Muscle of leg (tissue), 11 donors: ENCODE results near the gene CYP1B1. TPM values are rescaled to one million over a fixed set of nuclear protein-coding genes. Genes with fewer than 3 reads are reported as not detected.

Experiments
- DNase-seq: peaks from one replicate; pipeline ENCODE4 v3.0.0; 2013
- H3K27ac ChIP-seq: one replicate; pipeline ENCODE4 v1.5.1; 2013; ENCODE audit warnings: mild to moderate bottlenecking, low read length, control low read depth
- H3K27me3 ChIP-seq: one replicate; pipeline ENCODE4 v1.6.1; 2013; ENCODE audit warnings: low read length; ENCODE audit not compliant: control insufficient read depth, insufficient read depth
- H3K36me3 ChIP-seq: one replicate; pipeline ENCODE4 v1.6.1; 2013; ENCODE audit warnings: low read length; ENCODE audit not compliant: control insufficient read depth, insufficient read depth
- H3K4me1 ChIP-seq: one replicate; pipeline ENCODE4 v1.6.1; 2013; ENCODE audit warnings: low read length; ENCODE audit not compliant: control insufficient read depth, insufficient read depth
- H3K4me3 ChIP-seq: one replicate; pipeline ENCODE4 v1.5.1; 2013; ENCODE audit warnings: low read length, control low read depth
- H3K9me3 ChIP-seq: replicated peaks from 2 replicates; pipeline ENCODE4 v1.6.1; 2013; ENCODE audit warnings: low read depth, low read length; ENCODE audit not compliant: control insufficient read depth
- WGBS: methylation state at CpG from one replicate; pipeline ENCODE4 v1.1.5; 2013; ENCODE audit warnings: missing lambda C conversion rate; ENCODE audit not compliant: insufficient coverage; 5-methylcytosine and 5-hydroxymethylcytosine counted together
- polyA plus RNA-seq, 8 donors: library from polyadenylated mRNA; unstranded; fragments of 120-200 nt; gene quantifications; one replicate each; pipeline versions ENCODE4 v1.2.1 to v1.2.3, GENCODE V29; 2013; ENCODE audit warnings: inconsistent platforms in 1 of 8, low replicate concordance in 1 of 8; ENCODE audit not compliant: insufficient read length in 8 of 8, insufficient read depth in 1 of 8
- total RNA-seq: library from RNA; stranded (reverse); fragments of 120-200 nt; gene quantifications from one replicate; pipeline ENCODE4 v1.2.4, GENCODE V29; 2013

The CYP1B1 gene
- total and polyA plus RNA-seq, 9 donors: 1.3 to 12.7 (median 3.6) TPM

GRCh38 chr2:38064801-38065501 lies 11.0 kb downstream of the CYP1B1 start:
- no peak for DNase-seq
- peaks cover 6% of the 10 kb centered on the region for H3K4me1 ChIP-seq

GRCh38 chr2:38060236-38061018 lies 15.5 kb downstream of the CYP1B1 start:
- Histone ChIP-seq H3K27me3 (no peaks in the 10 kb centered on the region), H3K4me1 (peaks cover 2% of the 10 kb centered on the region), H3K4me3 (no peak overlapping the region), H3K27ac (peak overlapping the region; percentile 32), H3K36me3 (no peaks in the 10 kb centered on the region), H3K9me3 (no peaks in the 10 kb centered on the region)
- 50% methylated on average over 1 of the region's 5 CpGs for WGBS
- DNase-seq: peak; percentile 85

More at GRCh38 chr2:38064801-38065501, 11.0 kb downstream of the CYP1B1 start:
- WGBS: 50% methylated on average over 1 of the region's 5 CpGs
- H3K4me3 ChIP-seq: no peak overlapping the region
- H3K27me3 ChIP-seq: no peaks in the 10 kb centered on the region
- H3K9me3 ChIP-seq: no peaks in the 10 kb centered on the region
- H3K27ac ChIP-seq: peak overlapping the region; percentile 45
- no peaks in the 10 kb centered on the region for H3K36me3 ChIP-seq

GRCh38 chr2:38057651-38058410 lies 18.1 kb downstream of the CYP1B1 start:
- H3K4me1 ChIP-seq: no peaks in the 10 kb centered on the region
- no peaks in the 10 kb centered on the region for H3K9me3 ChIP-seq
- no peak for DNase-seq
- WGBS: no CpG with 5 or more reads among the region's 3 CpGs
- no peaks in the 10 kb centered on the region for H3K36me3 ChIP-seq
- no peak overlapping the region for H3K27ac ChIP-seq
- H3K4me3 ChIP-seq: no peak overlapping the region
- no peaks in the 10 kb centered on the region for H3K27me3 ChIP-seq

GRCh38 chr2:38056216-38056615 lies 19.7 kb downstream of the CYP1B1 start:
- H3K27me3 ChIP-seq: no peaks in the 10 kb centered on the region
- no peak overlapping the region for H3K4me3 ChIP-seq
- no peaks in the 10 kb centered on the region for H3K36me3 ChIP-seq
- no peaks in the 10 kb centered on the region for H3K9me3 ChIP-seq
- no peaks in the 10 kb centered on the region for H3K4me1 ChIP-seq
- no peak for DNase-seq
- no peak overlapping the region for H3K27ac ChIP-seq
- WGBS: no CpG with 5 or more reads among the region's 3 CpGs

- WGBS: 85% methylated on average over 4 of the region's 4 CpGs
- no peak for DNase-seq
Measured at GRCh38 chr2:38045811-38046210, 30.1 kb downstream of the CYP1B1 start.

GRCh38 chr2:38039121-38039910 lies 36.6 kb downstream of the CYP1B1 start:
- Histone ChIP-seq H3K9me3 (no peaks in the 10 kb centered on the region), H3K27me3 (peaks cover 21% of the 10 kb centered on the region), H3K4me1 (peaks cover 8% of the 10 kb centered on the region), H3K36me3 (no peaks in the 10 kb centered on the region), H3K4me3 (no peak overlapping the region), H3K27ac (no peak overlapping the region)
- WGBS: 83% methylated on average over 7 of the region's 9 CpGs
- no peak for DNase-seq

More at GRCh38 chr2:38045811-38046210, 30.1 kb downstream of the CYP1B1 start:
- no peak overlapping the region for H3K27ac ChIP-seq
- H3K4me1 ChIP-seq: no peaks in the 10 kb centered on the region
- H3K36me3 ChIP-seq: no peaks in the 10 kb centered on the region
- H3K9me3 ChIP-seq: no peaks in the 10 kb centered on the region
- H3K4me3 ChIP-seq: no peak overlapping the region
- no peaks in the 10 kb centered on the region for H3K27me3 ChIP-seq

GRCh38 chr2:38038682-38039081 lies 37.3 kb downstream of the CYP1B1 start:
- Histone ChIP-seq H3K27ac (no peak overlapping the region), H3K4me3 (no peak overlapping the region), H3K9me3 (no peaks in the 10 kb centered on the region), H3K27me3 (peaks cover 21% of the 10 kb centered on the region), H3K36me3 (no peaks in the 10 kb centered on the region), H3K4me1 (peaks cover 8% of the 10 kb centered on the region)
- DNase-seq: no peak
- WGBS: 77% methylated on average over 2 of the region's 5 CpGs

- peaks cover 8% of the 10 kb centered on the region for H3K4me1 ChIP-seq
- DNase-seq: peak; percentile 71
- H3K27me3 ChIP-seq: peaks cover 21% of the 10 kb centered on the region
- H3K9me3 ChIP-seq: no peaks in the 10 kb centered on the region
- no peaks in the 10 kb centered on the region for H3K36me3 ChIP-seq
- H3K4me3 ChIP-seq: peak overlapping the region; percentile 21
- H3K27ac ChIP-seq: no peak overlapping the region
- 15% methylated on average over 28 of the region's 38 CpGs for WGBS
Measured at GRCh38 chr2:38037757-38038621, 38.0 kb downstream of the CYP1B1 start.

- no peak for DNase-seq
- peaks cover 21% of the 10 kb centered on the region for H3K27me3 ChIP-seq
- H3K9me3 ChIP-seq: no peaks in the 10 kb centered on the region
- no peak overlapping the region for H3K27ac ChIP-seq
- no CpG with 5 or more reads among the region's 4 CpGs for WGBS
- peaks cover 8% of the 10 kb centered on the region for H3K4me1 ChIP-seq
- H3K36me3 ChIP-seq: no peaks in the 10 kb centered on the region
- no peak overlapping the region for H3K4me3 ChIP-seq
Measured at GRCh38 chr2:38037325-38037724, 38.6 kb downstream of the CYP1B1 start.
